HCT116 (cell line): ENCODE results near the gene EIF3M. TPM values are rescaled to one million over a fixed set of nuclear protein-coding genes. Genes with fewer than 3 reads are reported as not detected.
A peak's percentile ranks its signal among the peaks of the same experiment; 100 is the strongest.

Experiments
- ATAC-seq: fragments of 200-7000 bp; cut with Tn5 transposase; 2 replicates; pipeline ENCODE4 v1.9.1; 2020; ENCODE audit warnings: mild to moderate bottlenecking, moderate library complexity
- BruUV-seq: library from RNA; stranded (reverse); fragments of 400-500 nt; replicated peaks from 2 replicates; lab custom pipeline; 2021; lab: Mats Ljungman, UMichigan
- CTCF ChIA-PET: fragments of 300-600 bp; sonication (Branson Sonifier 250); formaldehyde crosslinking; loops from one replicate; lab custom pipeline; 2021; ENCODE audit warnings: antibody characterized with exemption; lab: Charles Lee
- POLR2A ChIA-PET: fragments of 300-600, 350-600 bp; sonication (Branson Sonifier 250); formaldehyde crosslinking; loops from one replicate; lab custom pipeline; 2021; ENCODE audit warnings: antibody characterized with exemption; lab: Charles Lee
- RAD21 ChIA-PET, 2 experiments: fragments of 300-600 bp; sonication (Branson Sonifier 250); formaldehyde crosslinking; loops; one replicate each; lab custom pipeline; 2023; ENCODE audit warnings: low total read pairs in 2 of 2; ENCODE audit not compliant: uncharacterized antibody in 2 of 2, unreplicated experiment in 2 of 2, low non-redundant PET in 1 of 2; lab: Charles Lee
- DNase-seq: peaks from one replicate; pipeline ENCODE4 v3.0.0-alpha.2; 2010; ENCODE audit warnings: low read depth, low spot score
- H2AFZ ChIP-seq: fragments of 200-600 bp; shearing (Covaris generic), sonication (generic); 2 replicates; pipeline ENCODE4 v1.6.1; 2017; ENCODE audit warnings: low read depth, mixed run types, mixed read lengths, antibody characterized with exemption, low read length; ENCODE audit not compliant: poor library complexity, severe bottlenecking
- H3K27ac ChIP-seq: 2 replicates; pipeline ENCODE4 v1.5.1; 2012; ENCODE audit warnings: low read depth, low read length
- H3K27me3 ChIP-seq: fragments of 200-600 bp; sonication (generic); 2 replicates; pipeline ENCODE4 v1.6.1; 2016; ENCODE audit warnings: mixed run types, low read length, mixed read lengths; ENCODE audit not compliant: insufficient read depth
- H3K36me3 ChIP-seq, 2 experiments: fragments of 200-500 bp in 1 of 2; fragments of 200-600 bp in 1 of 2; sonication (Bioruptor generic) in 1 of 2; sonication (generic) in 1 of 2; 2 replicates each; pipeline versions ENCODE4 v1.5.1 to v1.6.1; 2014 to 2016; ENCODE audit warnings: low read length in 2 of 2, inconsistent platforms in 1 of 2, mixed read lengths in 1 of 2, mixed run types in 1 of 2; ENCODE audit not compliant: insufficient read depth in 2 of 2, control insufficient read depth in 1 of 2
- H3K4me1 ChIP-seq, 2 experiments: fragments of 200-600 bp in 1 of 2; sonication (generic) in 1 of 2; 2 replicates each; pipeline versions ENCODE4 v1.5.1 to v1.6.1; 2012 to 2017; ENCODE audit warnings: low read length in 2 of 2, inconsistent platforms in 1 of 2, mild to moderate bottlenecking in 1 of 2, mixed read lengths in 1 of 2, mixed run types in 1 of 2, moderate library complexity in 1 of 2; ENCODE audit not compliant: insufficient read depth in 2 of 2, control insufficient read depth in 1 of 2
- H3K4me2 ChIP-seq: fragments of 200-600 bp; sonication (generic); 2 replicates; pipeline ENCODE4 v1.6.1; 2017; ENCODE audit warnings: mixed run types, low read length, mixed read lengths
- H3K4me3 ChIP-seq, 2 experiments: fragments of 200-600 bp in 1 of 2; sonication (generic) in 1 of 2; replicated peaks in 1 of 2; 2 replicates each; pipeline ENCODE4 v1.5.1; 2011 to 2016; ENCODE audit warnings: low read length in 2 of 2, control low read depth in 1 of 2, low read depth in 1 of 2, mild to moderate bottlenecking in 1 of 2, mixed read lengths in 1 of 2, mixed run types in 1 of 2
- H3K79me2 ChIP-seq: fragments of 200-600 bp; sonication (generic); 2 replicates; pipeline ENCODE4 v1.6.1; 2017; ENCODE audit warnings: mild to moderate bottlenecking, mixed run types, low read length, moderate library complexity, mixed read lengths; ENCODE audit not compliant: insufficient read depth
- H3K9ac ChIP-seq: fragments of 200-600 bp; sonication (generic); 2 replicates; pipeline ENCODE4 v1.6.1; 2016; ENCODE audit warnings: low read length, mixed read lengths
- H3K9me2 ChIP-seq: fragments of 200-600 bp; sonication (generic), shearing (Covaris generic); 2 replicates; pipeline ENCODE4 v1.6.1; 2017; ENCODE audit warnings: mixed run types, mild to moderate bottlenecking, moderate library complexity; ENCODE audit not compliant: insufficient read depth
- H3K9me3 ChIP-seq, 2 experiments: fragments of 200-500 bp in 1 of 2; fragments of 200-600 bp in 1 of 2; sonication (Bioruptor generic) in 1 of 2; sonication (generic) in 1 of 2; 2 replicates each; pipeline ENCODE4 v1.6.1; 2014 to 2017; ENCODE audit warnings: low read length in 2 of 2, mixed read lengths in 2 of 2, inconsistent platforms in 1 of 2, low read depth in 1 of 2, mild to moderate bottlenecking in 1 of 2, mixed run types in 1 of 2, moderate library complexity in 1 of 2; ENCODE audit not compliant: control insufficient read depth in 1 of 2, insufficient read depth in 1 of 2
- H4K20me1 ChIP-seq: fragments of 200-600 bp; sonication (generic), shearing (Covaris generic); 2 replicates; pipeline ENCODE4 v1.6.1; 2017; ENCODE audit warnings: mixed run types, mild to moderate bottlenecking, moderate library complexity; ENCODE audit not compliant: insufficient read depth
- EGR1 ChIP-seq: IDR thresholded peaks from 2 replicates; pipeline ENCODE4 v1.6.1; 2012; ENCODE audit warnings: low read depth
- EZH2phosphoT487 ChIP-seq: fragments of 200-600 bp; IDR thresholded peaks from 2 replicates; pipeline ENCODE4 v1.6.1; 2018; ENCODE audit warnings: antibody characterized with exemption, borderline replicate concordance
- FOSL1 ChIP-seq: IDR thresholded peaks from 2 replicates; pipeline ENCODE4 v1.6.1; 2012; ENCODE audit warnings: low read depth
- JUND ChIP-seq: IDR thresholded peaks from 2 replicates; pipeline ENCODE4 v1.6.1; 2012
- MAX ChIP-seq: IDR thresholded peaks from 2 replicates; pipeline ENCODE4 v1.6.1; 2012
- POLR2A ChIP-seq: IDR thresholded peaks from 2 replicates; pipeline ENCODE4 v1.7.0; 2011; ENCODE audit warnings: borderline replicate concordance; ENCODE audit not compliant: insufficient read depth, insufficient read length; ENCODE audit errors: extremely low read depth
- POLR2AphosphoS5 ChIP-seq: IDR thresholded peaks from 2 replicates; pipeline ENCODE4 v1.6.1; 2011; ENCODE audit warnings: mild to moderate bottlenecking, low read depth, low read length, moderate library complexity
- SIN3A ChIP-seq: IDR thresholded peaks from 2 replicates; pipeline ENCODE4 v1.6.1; 2012; ENCODE audit warnings: low read depth
- SRF ChIP-seq: IDR thresholded peaks from 2 replicates; pipeline ENCODE4 v1.6.1; 2012; ENCODE audit warnings: low read depth
- YY1 ChIP-seq: IDR thresholded peaks from 2 replicates; pipeline ENCODE4 v1.6.1; 2011; ENCODE audit warnings: low read length, low read depth, moderate library complexity, mild to moderate bottlenecking; ENCODE audit not compliant: insufficient replicate concordance; ENCODE audit errors: extremely low read depth
- ZBTB33 ChIP-seq: IDR thresholded peaks from 2 replicates; pipeline ENCODE4 v1.6.1; 2011; ENCODE audit warnings: mild to moderate bottlenecking, low read length, moderate library complexity; ENCODE audit not compliant: insufficient replicate concordance; ENCODE audit errors: extremely low read depth
- ZFX ChIP-seq: fragments of 450-650 bp; IDR thresholded peaks from 2 replicates; pipeline ENCODE4 v1.6.1; 2017
- ZNF274 ChIP-seq: fragments of 200-500 bp; sonication (Bioruptor generic); IDR thresholded peaks from 2 replicates; pipeline ENCODE4 v1.6.1; 2014; ENCODE audit warnings: mild to moderate bottlenecking, low read depth, low read length, inconsistent platforms
- intact Hi-C: fragments of 100-400 bp; cut with micrococcal nuclease; formaldehyde crosslinking; loops from 2 replicates; pipeline ENCODE4 v1.10.0; 2022
- total RNA-seq: library from RNA; stranded (reverse); gene quantifications from one replicate; pipeline ENCODE4 v1.2.1, GENCODE V29; 2021; ENCODE audit not compliant: unreplicated experiment

The EIF3M gene
- total RNA-seq, 1 experiment from 2014 or later, result 346 TPM

GRCh38 chr11:32584921-32585320, 1.3 kb downstream of the EIF3M start:
- ChIA-PET POLR2A (no interaction called here), CTCF (no interaction called here)
- Histone ChIP-seq H3K9me2 (no peaks in the 10 kb centered on the region), H3K27ac (peak overlapping the region; percentile 82; the same call in 1 of the 2 replicates), H3K36me3 (peaks cover 9 to 14% of the 10 kb centered on the region in 2 experiments; a peak in 3 of 4 replicates), H3K9ac (peak overlapping the region; percentile 97), H3K4me3 (peak overlapping the region; percentile 79 to 97), H4K20me1 (peaks cover 35% of the 10 kb centered on the region), H3K4me1 (peaks cover 8 to 29% of the 10 kb centered on the region in 2 experiments)
- DNase-seq, result no peak
- intact Hi-C loops, result no loop called here
- TF ChIP-seq MAX, result no peak
- no peak for TF ChIP-seq POLR2A
- TF ChIP-seq ZNF274, result no peak
- no peak for TF ChIP-seq ZBTB33
- no peak for TF ChIP-seq EZH2phosphoT487
- no peak for TF ChIP-seq FOSL1
- TF ChIP-seq SIN3A, result no peak
- no peak for TF ChIP-seq YY1
- TF ChIP-seq ZFX, result no peak
- no peak for TF ChIP-seq POLR2AphosphoS5
- no peak for TF ChIP-seq JUND
- no peak for TF ChIP-seq EGR1
- no peak for TF ChIP-seq SRF
- TF ChIP-seq, all 23 proteins: peak for 0
- TSS peak; percentile 44 for BruUV-seq
- no peak overlapping the region for H2AFZ ChIP-seq
- peaks cover 64% of the 10 kb centered on the region for H3K79me2 ChIP-seq
- H3K27me3 ChIP-seq, result no peaks in the 10 kb centered on the region
- no peak for ATAC-seq
- H3K9me3 ChIP-seq, result no peaks in the 10 kb centered on the region
- peak overlapping the region; percentile 86 for H3K4me2 ChIP-seq
- RAD21 ChIA-PET, result no interaction called here
